ENCODE data around the gene FGFR3. TPM values are rescaled to one million over a fixed set of nuclear protein-coding genes. Genes with fewer than 3 reads are reported as not detected.

Gene FGFR3
- total and polyA plus RNA-seq, 2 of the 4 experiments (the other 2 are of a cell fraction), result 0.18 to 0.67 TPM

DNA sequence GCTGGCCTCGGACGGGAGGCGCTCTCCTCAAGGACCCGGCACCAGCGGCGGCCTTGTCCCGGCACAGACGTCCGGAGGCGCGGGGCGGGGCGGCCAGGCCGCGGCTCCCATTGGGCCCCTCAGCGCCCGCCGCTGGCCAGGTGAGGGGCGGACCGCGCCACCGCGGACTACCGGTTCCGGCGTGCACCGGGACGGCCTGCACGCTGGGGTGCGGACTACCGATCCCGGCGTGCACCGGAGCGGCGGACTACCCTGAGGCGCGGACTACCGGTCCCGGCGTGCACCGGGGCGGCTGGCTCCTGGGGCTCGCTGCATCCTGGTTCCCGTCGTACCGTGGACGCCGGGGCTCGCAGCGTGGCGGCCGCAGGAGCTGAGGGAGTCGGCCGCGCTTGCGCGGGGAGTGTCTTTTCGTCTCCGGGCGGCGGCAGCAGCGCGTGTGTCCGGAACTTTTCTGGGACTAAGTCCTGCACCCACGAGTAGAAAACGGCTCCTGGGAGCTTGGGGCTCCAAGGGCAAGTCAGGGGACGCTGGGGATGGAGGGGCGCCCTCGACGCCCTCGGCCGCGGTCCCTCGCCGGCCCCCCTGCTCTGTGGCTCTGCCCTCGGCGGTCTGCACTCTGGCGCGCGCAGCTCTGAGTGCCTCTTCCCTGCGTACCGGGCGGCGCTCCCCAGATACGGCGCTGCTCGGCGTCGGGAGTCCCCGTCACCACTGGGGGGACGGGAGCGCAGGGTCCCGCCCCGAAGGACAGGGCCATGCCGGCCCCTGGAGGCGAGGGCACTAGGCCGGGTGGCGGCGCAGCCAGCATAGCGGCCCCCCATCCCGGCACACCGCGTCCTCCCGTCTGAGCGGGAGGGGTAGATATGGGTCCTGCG lies 63.2 kb downstream of the FGFR3 start, which contains the start of gene LETM1 (continued):
- TF ChIP-seq, protein P1, sequence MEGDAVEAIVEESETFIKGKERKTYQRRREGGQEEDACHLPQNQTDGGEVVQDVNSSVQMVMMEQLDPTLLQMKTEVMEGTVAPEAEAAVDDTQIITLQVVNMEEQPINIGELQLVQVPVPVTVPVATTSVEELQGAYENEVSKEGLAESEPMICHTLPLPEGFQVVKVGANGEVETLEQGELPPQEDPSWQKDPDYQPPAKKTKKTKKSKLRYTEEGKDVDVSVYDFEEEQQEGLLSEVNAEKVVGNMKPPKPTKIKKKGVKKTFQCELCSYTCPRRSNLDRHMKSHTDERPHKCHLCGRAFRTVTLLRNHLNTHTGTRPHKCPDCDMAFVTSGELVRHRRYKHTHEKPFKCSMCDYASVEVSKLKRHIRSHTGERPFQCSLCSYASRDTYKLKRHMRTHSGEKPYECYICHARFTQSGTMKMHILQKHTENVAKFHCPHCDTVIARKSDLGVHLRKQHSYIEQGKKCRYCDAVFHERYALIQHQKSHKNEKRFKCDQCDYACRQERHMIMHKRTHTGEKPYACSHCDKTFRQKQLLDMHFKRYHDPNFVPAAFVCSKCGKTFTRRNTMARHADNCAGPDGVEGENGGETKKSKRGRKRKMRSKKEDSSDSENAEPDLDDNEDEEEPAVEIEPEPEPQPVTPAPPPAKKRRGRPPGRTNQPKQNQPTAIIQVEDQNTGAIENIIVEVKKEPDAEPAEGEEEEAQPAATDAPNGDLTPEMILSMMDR (conservative IDR thresholded peaks at IDR 0.05; ENCODE audit: low read depth, low read length), result peak; percentile 15; the same call in 1 of the 2 replicates
- no peak for TF ChIP-seq BHLHE40 (IDR thresholded peaks at IDR 0.05; ENCODE audit: low read depth, low read length)
- no peak; the same call in 1 of the 2 replicates for TF ChIP-seq MXI1 (IDR thresholded peaks at IDR 0.05; ENCODE audit: borderline replicate concordance, low read depth, low read length)
